Large intestine (tissue), 3 donors: ENCODE measurements around the gene EMC9. TPM values are rescaled to one million over a fixed set of nuclear protein-coding genes. Genes with fewer than 3 reads are reported as not detected.
A peak's percentile ranks its signal among the peaks of the same experiment; 100 is the strongest.
"Not testable (repeated sequence)": the region's sequence is repeated elsewhere in the genome, so short reads cannot be mapped to it uniquely, and the experiment has no call there.

Experiments
- DNase-seq, 2 donors: peaks; one replicate each; pipeline versions ENCODE4 v3.0.0 to v3.0.0-alpha.2; 2013
- H3K27ac ChIP-seq: one replicate; pipeline ENCODE4 v1.5.1; 2013; ENCODE audit warnings: low read length
- H3K27me3 ChIP-seq: 2 replicates; pipeline ENCODE4 v1.6.1; 2013; ENCODE audit warnings: low read length; ENCODE audit not compliant: control insufficient read depth, insufficient read depth
- H3K36me3 ChIP-seq: 2 replicates; pipeline ENCODE4 v1.6.1; 2013; ENCODE audit warnings: low read length; ENCODE audit not compliant: control insufficient read depth, insufficient read depth
- H3K4me1 ChIP-seq: one replicate; pipeline ENCODE4 v1.6.1; 2013; ENCODE audit warnings: low read length; ENCODE audit not compliant: control insufficient read depth, insufficient read depth
- H3K4me3 ChIP-seq: one replicate; pipeline ENCODE4 v1.5.1; 2013; ENCODE audit warnings: low read length
- H3K9me3 ChIP-seq: one replicate; pipeline ENCODE4 v1.6.1; 2013; ENCODE audit warnings: mild to moderate bottlenecking, low read depth, low read length, moderate library complexity; ENCODE audit not compliant: control insufficient read depth
- WGBS: methylation state at CpG from one replicate; pipeline ENCODE4 v1.1.5; 2013; ENCODE audit warnings: low lambda C conversion rate; ENCODE audit not compliant: insufficient coverage; 5-methylcytosine and 5-hydroxymethylcytosine counted together
- polyA plus RNA-seq: library from polyadenylated mRNA; unstranded; fragments of 120-200 nt; gene quantifications from one replicate; pipeline ENCODE4 v1.2.1, GENCODE V29; 2013

The EMC9 gene
- polyA plus RNA-seq, 1 donor, result 33.9 TPM

- Histone ChIP-seq H3K36me3 (peaks cover 22% of the 10 kb centered on the region), H3K4me3 (no peak overlapping the region), H3K4me1 (peaks cover 12% of the 10 kb centered on the region), H3K27me3 (no peaks in the 10 kb centered on the region), H3K9me3 (no peaks in the 10 kb centered on the region), H3K27ac (no peak overlapping the region)
- no peak for DNase-seq
- no CpG with 5 or more reads among the region's 4 CpGs for WGBS
Observed at GRCh38 chr14:24106672-24107271, 34.6 kb downstream of the EMC9 start.

- not testable (repeated sequence) for H3K9me3 ChIP-seq, H3K4me1 ChIP-seq, H3K4me3 ChIP-seq, H3K27me3 ChIP-seq, DNase-seq
- WGBS, result 67% methylated on average over 1 of the region's 8 CpGs
- peaks cover 30% of the 10 kb centered on the region for H3K36me3 ChIP-seq
- H3K27ac ChIP-seq, result peak overlapping the region; percentile 14
Observed at GRCh38 chr14:24105609-24106239, 35.7 kb downstream of the EMC9 start.

GRCh38 chr14:24103451-24103850, 37.9 kb downstream of the EMC9 start:
- H3K27ac ChIP-seq, result no peak overlapping the region
- no peaks in the 10 kb centered on the region for H3K9me3 ChIP-seq
- WGBS, result no CpG with 5 or more reads among the region's 13 CpGs
- H3K4me3 ChIP-seq, result no peak overlapping the region
- H3K4me1 ChIP-seq, result no peaks in the 10 kb centered on the region
- no peaks in the 10 kb centered on the region for H3K27me3 ChIP-seq
- peaks cover 53% of the 10 kb centered on the region for H3K36me3 ChIP-seq
- DNase-seq, result no peak

GRCh38 chr14:24102357-24103048, 38.9 kb downstream of the EMC9 start:
- no peaks in the 10 kb centered on the region for H3K4me1 ChIP-seq
- H3K4me3 ChIP-seq, result no peak overlapping the region
- no peak overlapping the region for H3K27ac ChIP-seq
- H3K9me3 ChIP-seq, result no peaks in the 10 kb centered on the region
- H3K27me3 ChIP-seq, result no peaks in the 10 kb centered on the region
- WGBS, result no CpG with 5 or more reads among the region's 7 CpGs
- no peak for DNase-seq
- H3K36me3 ChIP-seq, result peaks cover 60% of the 10 kb centered on the region

- no peak overlapping the region for H3K27ac ChIP-seq
- H3K36me3 ChIP-seq, result peaks cover 67% of the 10 kb centered on the region
- no CpG with 5 or more reads among the region's 3 CpGs for WGBS
- no peak for DNase-seq
- peaks cover 11% of the 10 kb centered on the region for H3K4me1 ChIP-seq
- no peak overlapping the region for H3K4me3 ChIP-seq
- no peaks in the 10 kb centered on the region for H3K27me3 ChIP-seq
- no peaks in the 10 kb centered on the region for H3K9me3 ChIP-seq
Observed at GRCh38 chr14:24100982-24101494, 40.4 kb downstream of the EMC9 start.

GRCh38 chr14:24100197-24100981, 41.0 kb downstream of the EMC9 start:
- no peak overlapping the region for H3K27ac ChIP-seq
- H3K4me3 ChIP-seq, result no peak overlapping the region
- H3K4me1 ChIP-seq, result peaks cover 16% of the 10 kb centered on the region
- H3K27me3 ChIP-seq, result no peaks in the 10 kb centered on the region
- no peak for DNase-seq
- no peaks in the 10 kb centered on the region for H3K9me3 ChIP-seq
- 29% methylated on average over 1 of the region's 4 CpGs for WGBS
- peaks cover 67% of the 10 kb centered on the region for H3K36me3 ChIP-seq

- Histone ChIP-seq H3K9me3 (no peaks in the 10 kb centered on the region), H3K4me3 (no peak overlapping the region), H3K27ac (no peak overlapping the region), H3K27me3 (no peaks in the 10 kb centered on the region), H3K36me3 (peaks cover 64% of the 10 kb centered on the region), H3K4me1 (peaks cover 16% of the 10 kb centered on the region)
- no CpG with 5 or more reads among the region's 17 CpGs for WGBS
- DNase-seq, result no peak
Observed at GRCh38 chr14:24098927-24099813, 42.2 kb downstream of the EMC9 start.

GRCh38 chr14:24098229-24098926, 43.0 kb downstream of the EMC9 start:
- Histone ChIP-seq H3K4me1 (peaks cover 20% of the 10 kb centered on the region), H3K9me3 (no peaks in the 10 kb centered on the region), H3K27ac (no peak overlapping the region), H3K4me3 (no peak overlapping the region), H3K27me3 (no peaks in the 10 kb centered on the region), H3K36me3 (peaks cover 56% of the 10 kb centered on the region)
- no peak for DNase-seq
- no CpG with 5 or more reads among the region's 16 CpGs for WGBS

GRCh38 chr14:24096545-24097181, 44.7 kb downstream of the EMC9 start:
- no peak for DNase-seq
- WGBS, result no CpG with 5 or more reads among the region's 8 CpGs
- peaks cover 38% of the 10 kb centered on the region for H3K4me1 ChIP-seq
- no peak overlapping the region for H3K4me3 ChIP-seq
- no peaks in the 10 kb centered on the region for H3K9me3 ChIP-seq
- peaks cover 45% of the 10 kb centered on the region for H3K36me3 ChIP-seq
- no peaks in the 10 kb centered on the region for H3K27me3 ChIP-seq
- H3K27ac ChIP-seq, result peak overlapping the region; percentile 96
